DOHH2 (cell line): ENCODE measurements around the gene MALRD1.

Source experiments
- EZH2phosphoT487 ChIP-seq: fragments of 200-600 bp; sonication (generic); IDR thresholded peaks from 2 replicates; pipeline ENCODE4 v1.6.1; 2017; ENCODE audit warnings: borderline replicate concordance, mild to moderate bottlenecking, antibody characterized with exemption, low read length, moderate library complexity, mixed read lengths
- TF ChIP-seq, protein P1 (sequence below): fragments of 200-600 bp; sonication (generic); IDR thresholded peaks from one replicate; pipeline ENCODE4 v1.5.1; 2014; ENCODE audit warnings: antibody characterized with exemption, mild to moderate bottlenecking, low read depth, low read length; ENCODE audit not compliant: poor library complexity, severe bottlenecking

DNA sequence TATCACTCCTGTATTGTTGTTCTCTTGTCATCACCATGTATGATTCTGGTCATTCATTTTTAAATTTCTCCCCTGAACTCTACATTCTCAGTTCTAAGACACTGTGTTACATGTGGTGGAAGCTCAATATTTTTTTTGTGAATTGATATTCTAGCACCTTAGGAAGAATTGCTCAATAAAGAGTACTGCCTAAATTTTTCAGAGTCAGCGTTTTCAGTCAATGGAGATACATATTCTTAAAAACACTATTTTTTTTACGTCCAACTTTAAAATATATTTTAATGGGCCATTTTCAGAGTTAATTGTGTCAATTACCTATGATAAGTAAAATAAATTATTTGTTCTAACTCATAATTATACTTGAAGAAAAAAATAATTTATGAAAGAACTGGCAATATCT is 557.2 kb downstream of the MALRD1 start:
- TF ChIP-seq EZH2phosphoT487: no peak
- TF ChIP-seq, protein P1, sequence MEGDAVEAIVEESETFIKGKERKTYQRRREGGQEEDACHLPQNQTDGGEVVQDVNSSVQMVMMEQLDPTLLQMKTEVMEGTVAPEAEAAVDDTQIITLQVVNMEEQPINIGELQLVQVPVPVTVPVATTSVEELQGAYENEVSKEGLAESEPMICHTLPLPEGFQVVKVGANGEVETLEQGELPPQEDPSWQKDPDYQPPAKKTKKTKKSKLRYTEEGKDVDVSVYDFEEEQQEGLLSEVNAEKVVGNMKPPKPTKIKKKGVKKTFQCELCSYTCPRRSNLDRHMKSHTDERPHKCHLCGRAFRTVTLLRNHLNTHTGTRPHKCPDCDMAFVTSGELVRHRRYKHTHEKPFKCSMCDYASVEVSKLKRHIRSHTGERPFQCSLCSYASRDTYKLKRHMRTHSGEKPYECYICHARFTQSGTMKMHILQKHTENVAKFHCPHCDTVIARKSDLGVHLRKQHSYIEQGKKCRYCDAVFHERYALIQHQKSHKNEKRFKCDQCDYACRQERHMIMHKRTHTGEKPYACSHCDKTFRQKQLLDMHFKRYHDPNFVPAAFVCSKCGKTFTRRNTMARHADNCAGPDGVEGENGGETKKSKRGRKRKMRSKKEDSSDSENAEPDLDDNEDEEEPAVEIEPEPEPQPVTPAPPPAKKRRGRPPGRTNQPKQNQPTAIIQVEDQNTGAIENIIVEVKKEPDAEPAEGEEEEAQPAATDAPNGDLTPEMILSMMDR: no peak
